ENCODE results near the gene IFNAR1. TPM values are rescaled to one million over a fixed set of nuclear protein-coding genes. Genes with fewer than 3 reads are reported as not detected.

Gene IFNAR1
- total RNA-seq, 1 experiment from 2014 or later = 20.4 TPM

DNA sequence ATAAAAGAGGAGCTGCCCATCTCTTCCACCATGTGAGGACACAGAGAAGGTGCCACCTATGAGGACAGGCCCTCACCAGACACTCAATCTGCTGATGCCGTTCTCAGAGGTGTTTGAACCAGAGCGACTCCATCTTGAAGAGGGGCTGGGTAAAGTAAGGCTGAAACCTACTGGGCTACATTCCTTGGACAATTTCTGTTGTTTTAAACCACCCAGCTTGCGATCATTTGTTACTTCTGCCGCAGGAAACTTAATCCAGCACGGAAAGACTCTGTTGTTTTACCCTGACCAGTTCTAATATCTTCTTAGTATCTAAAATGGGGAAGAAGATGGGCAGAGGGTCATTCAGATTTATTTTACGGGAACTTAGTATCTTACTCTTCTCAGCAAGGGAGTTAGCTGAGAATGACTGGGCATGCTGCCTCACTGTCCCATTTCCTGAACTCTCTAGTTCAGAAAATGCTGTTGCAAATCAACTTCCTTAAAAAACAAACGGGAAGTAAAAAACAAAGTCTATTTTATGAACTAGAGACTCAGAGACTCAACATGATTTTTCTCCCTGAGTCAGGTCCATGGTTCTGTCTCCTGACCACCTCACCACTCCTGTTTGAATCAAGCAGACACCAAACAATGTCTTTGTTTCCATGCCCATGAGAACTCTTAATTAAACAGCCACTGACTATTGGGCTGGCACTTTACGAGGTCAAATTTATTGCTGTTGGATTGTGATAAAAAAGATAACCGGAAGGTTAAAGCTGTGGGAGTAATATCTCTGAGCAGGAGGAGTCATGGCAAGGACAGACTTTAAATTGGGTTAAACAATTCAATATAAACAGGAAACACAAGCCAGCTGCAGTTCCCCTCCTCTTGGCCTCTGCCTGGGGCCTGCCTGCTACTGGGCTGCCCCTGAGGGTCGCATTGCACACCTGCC lies 23.8 kb upstream of the IFNAR1 start:
- DNase-seq = no peak
- CTCF ChIA-PET = no interaction called here
- Histone ChIP-seq H3K4me3 (ENCODE audit: low read depth, low read length) (no peak overlapping the region), H3K27me3 (replicated peaks; ENCODE audit: control insufficient read depth, insufficient read depth, low read length) (no peaks in the 10 kb centered on the region), H3K36me3 (ENCODE audit: control insufficient read depth, insufficient read depth, low read length) (no peaks in the 10 kb centered on the region), H3K4me1 (peaks cover 3% of the 10 kb centered on the region; the same call in 1 of the 2 replicates), H3K9me3 (no peaks in the 10 kb centered on the region)
- Mint-ChIP-seq H3K4me3 (ENCODE audit: unreplicated experiment) (no peak overlapping the region), H3K27ac (ENCODE audit: unreplicated experiment) (no peak overlapping the region), H3K36me3 (ENCODE audit: insufficient read depth, unreplicated experiment) (no peaks in the 10 kb centered on the region), H3K4me1 (ENCODE audit: low read depth, unreplicated experiment) (peaks cover 10% of the 10 kb centered on the region), H3K27me3 (ENCODE audit: insufficient read depth, unreplicated experiment) (no peaks in the 10 kb centered on the region), H3K9me3 (ENCODE audit: unreplicated experiment) (no peaks in the 10 kb centered on the region)
- TF ChIP-seq, protein P1, sequence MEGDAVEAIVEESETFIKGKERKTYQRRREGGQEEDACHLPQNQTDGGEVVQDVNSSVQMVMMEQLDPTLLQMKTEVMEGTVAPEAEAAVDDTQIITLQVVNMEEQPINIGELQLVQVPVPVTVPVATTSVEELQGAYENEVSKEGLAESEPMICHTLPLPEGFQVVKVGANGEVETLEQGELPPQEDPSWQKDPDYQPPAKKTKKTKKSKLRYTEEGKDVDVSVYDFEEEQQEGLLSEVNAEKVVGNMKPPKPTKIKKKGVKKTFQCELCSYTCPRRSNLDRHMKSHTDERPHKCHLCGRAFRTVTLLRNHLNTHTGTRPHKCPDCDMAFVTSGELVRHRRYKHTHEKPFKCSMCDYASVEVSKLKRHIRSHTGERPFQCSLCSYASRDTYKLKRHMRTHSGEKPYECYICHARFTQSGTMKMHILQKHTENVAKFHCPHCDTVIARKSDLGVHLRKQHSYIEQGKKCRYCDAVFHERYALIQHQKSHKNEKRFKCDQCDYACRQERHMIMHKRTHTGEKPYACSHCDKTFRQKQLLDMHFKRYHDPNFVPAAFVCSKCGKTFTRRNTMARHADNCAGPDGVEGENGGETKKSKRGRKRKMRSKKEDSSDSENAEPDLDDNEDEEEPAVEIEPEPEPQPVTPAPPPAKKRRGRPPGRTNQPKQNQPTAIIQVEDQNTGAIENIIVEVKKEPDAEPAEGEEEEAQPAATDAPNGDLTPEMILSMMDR (IDR thresholded peaks at IDR 0.05; ENCODE audit: insufficient read depth in 1 of 2, low read depth in 1 of 2, low read length in 1 of 2, severe bottlenecking in 1 of 2, unreplicated experiment in 1 of 2) = no peak
- POLR2A ChIA-PET = no interaction called here
- intact Hi-C loops (cut with micrococcal nuclease; ENCODE audit: unreplicated experiment) = no loop called here
- BruUV-seq (replicated peaks) = no TSS peak

DNA sequence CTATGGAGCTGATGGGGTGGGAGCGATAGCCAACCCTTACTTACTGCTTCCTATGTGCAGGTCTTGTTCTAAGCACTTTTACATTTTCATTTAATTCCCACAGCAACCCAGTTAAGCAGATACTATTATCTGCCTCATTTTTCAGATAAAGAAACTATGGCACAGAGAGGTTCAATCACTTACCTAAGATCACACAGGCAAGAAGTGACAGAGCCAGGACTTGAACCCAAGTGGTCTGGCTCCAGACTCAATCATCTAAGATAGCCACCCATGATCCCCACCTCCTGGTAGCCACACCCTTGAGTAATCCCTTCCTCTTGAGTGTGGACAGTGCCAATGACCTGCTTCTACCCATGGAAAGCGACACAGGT lies 23.2 kb upstream of the IFNAR1 start:
- peaks cover 10% of the 10 kb centered on the region for H3K4me1 Mint-ChIP-seq (ENCODE audit: low read depth, unreplicated experiment)
- Histone ChIP-seq H3K9me3 (no peaks in the 10 kb centered on the region), H3K4me3 (ENCODE audit: low read depth, low read length) (no peak overlapping the region), H3K36me3 (ENCODE audit: control insufficient read depth, insufficient read depth, low read length) (no peaks in the 10 kb centered on the region), H3K27me3 (replicated peaks; ENCODE audit: control insufficient read depth, insufficient read depth, low read length) (no peaks in the 10 kb centered on the region), H3K4me1 (peaks cover 3% of the 10 kb centered on the region; the same call in 1 of the 2 replicates)
- no peaks in the 10 kb centered on the region for H3K27me3 Mint-ChIP-seq (ENCODE audit: insufficient read depth, unreplicated experiment)
- POLR2A ChIA-PET = no interaction called here
- no peak for DNase-seq
- CTCF ChIA-PET = no interaction called here
- TF ChIP-seq, protein P1 (IDR thresholded peaks at IDR 0.05; ENCODE audit: insufficient read depth in 1 of 2, low read depth in 1 of 2, low read length in 1 of 2, severe bottlenecking in 1 of 2, unreplicated experiment in 1 of 2) = no peak
- BruUV-seq (replicated peaks) = no TSS peak
- intact Hi-C loops (cut with micrococcal nuclease; ENCODE audit: unreplicated experiment) = no loop called here
- H3K36me3 Mint-ChIP-seq (ENCODE audit: insufficient read depth, unreplicated experiment) = no peaks in the 10 kb centered on the region
- H3K9me3 Mint-ChIP-seq (ENCODE audit: unreplicated experiment) = no peaks in the 10 kb centered on the region
- no peak overlapping the region for H3K27ac Mint-ChIP-seq (ENCODE audit: unreplicated experiment)
- no peak overlapping the region for H3K4me3 Mint-ChIP-seq (ENCODE audit: unreplicated experiment)

DNA sequence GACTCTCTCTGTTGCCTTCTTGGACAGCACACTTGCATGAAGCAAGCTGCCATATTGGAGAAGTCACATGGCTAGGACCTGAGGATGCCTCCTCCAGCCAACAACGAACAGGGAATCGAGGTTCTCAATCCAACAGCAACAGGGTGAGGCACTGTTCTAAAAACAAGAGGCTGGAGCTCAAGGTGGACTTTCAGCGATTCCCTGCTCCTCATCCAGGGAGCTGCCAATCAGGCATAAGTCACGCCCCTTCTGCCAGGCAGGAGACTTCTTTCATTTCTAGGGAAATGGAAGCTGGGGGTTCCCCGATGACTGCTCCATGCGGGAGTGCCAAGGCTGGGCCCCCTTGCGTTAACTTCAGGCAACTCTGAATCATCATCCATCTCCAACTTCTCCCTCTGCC lies 22.7 kb upstream of the IFNAR1 start:
- Mint-ChIP-seq H3K27me3 (ENCODE audit: insufficient read depth, unreplicated experiment) (no peaks in the 10 kb centered on the region), H3K4me3 (ENCODE audit: unreplicated experiment) (no peak overlapping the region), H3K36me3 (ENCODE audit: insufficient read depth, unreplicated experiment) (no peaks in the 10 kb centered on the region), H3K4me1 (ENCODE audit: low read depth, unreplicated experiment) (peaks cover 10% of the 10 kb centered on the region), H3K27ac (ENCODE audit: unreplicated experiment) (no peak overlapping the region), H3K9me3 (ENCODE audit: unreplicated experiment) (no peaks in the 10 kb centered on the region)
- no peak for DNase-seq
- Histone ChIP-seq H3K4me3 (ENCODE audit: low read depth, low read length) (no peak overlapping the region), H3K27me3 (replicated peaks; ENCODE audit: control insufficient read depth, insufficient read depth, low read length) (no peaks in the 10 kb centered on the region), H3K9me3 (no peaks in the 10 kb centered on the region), H3K4me1 (peaks cover 3% of the 10 kb centered on the region; the same call in 1 of the 2 replicates), H3K36me3 (ENCODE audit: control insufficient read depth, insufficient read depth, low read length) (no peaks in the 10 kb centered on the region)
- ChIA-PET POLR2A (no interaction called here), CTCF (interaction anchor here (1.2 kb wide), 1 partner anchor 178 kb away, joined by 3 read pairs; no protein-coding TSS in a partner anchor)
- intact Hi-C loops (cut with micrococcal nuclease; ENCODE audit: unreplicated experiment) = no loop called here
- BruUV-seq (replicated peaks) = no TSS peak
- TF ChIP-seq, protein P1 (IDR thresholded peaks at IDR 0.05; ENCODE audit: insufficient read depth in 1 of 2, low read depth in 1 of 2, low read length in 1 of 2, severe bottlenecking in 1 of 2, unreplicated experiment in 1 of 2) = no peak
